Neural cell (in vitro differentiated cells): ENCODE data around the gene PON3.

Experiments used
- EP300 ChIP-seq: fragments of 450-650 bp; conservative IDR thresholded peaks from 2 replicates; pipeline ENCODE4 v1.6.1; 2014; ENCODE audit warnings: antibody characterized with exemption, mild to moderate bottlenecking, moderate library complexity; ENCODE audit not compliant: poor library complexity, severe bottlenecking
- MXI1 ChIP-seq: fragments of 450-650 bp; conservative IDR thresholded peaks from 2 replicates; pipeline ENCODE4 v1.6.1; 2014; ENCODE audit warnings: antibody characterized with exemption, mild to moderate bottlenecking; ENCODE audit not compliant: poor library complexity, severe bottlenecking
- POLR2AphosphoS5 ChIP-seq: IDR thresholded peaks from 2 replicates; pipeline ENCODE4 v1.6.1; 2012
- SMC3 ChIP-seq: fragments of 450-650 bp; conservative IDR thresholded peaks from 2 replicates; pipeline ENCODE4 v1.6.1; 2014; ENCODE audit warnings: antibody characterized with exemption, mild to moderate bottlenecking, moderate library complexity; ENCODE audit not compliant: poor library complexity
- TAF1 ChIP-seq: IDR thresholded peaks from 2 replicates; pipeline ENCODE4 v1.6.1; 2012; ENCODE audit warnings: low read depth
- TF ChIP-seq, protein P1 (sequence below): fragments of 450-650 bp; IDR thresholded peaks from 2 replicates; pipeline ENCODE4 v1.5.1; 2014; ENCODE audit warnings: antibody characterized with exemption, mild to moderate bottlenecking, moderate library complexity; ENCODE audit not compliant: poor library complexity, severe bottlenecking

DNA sequence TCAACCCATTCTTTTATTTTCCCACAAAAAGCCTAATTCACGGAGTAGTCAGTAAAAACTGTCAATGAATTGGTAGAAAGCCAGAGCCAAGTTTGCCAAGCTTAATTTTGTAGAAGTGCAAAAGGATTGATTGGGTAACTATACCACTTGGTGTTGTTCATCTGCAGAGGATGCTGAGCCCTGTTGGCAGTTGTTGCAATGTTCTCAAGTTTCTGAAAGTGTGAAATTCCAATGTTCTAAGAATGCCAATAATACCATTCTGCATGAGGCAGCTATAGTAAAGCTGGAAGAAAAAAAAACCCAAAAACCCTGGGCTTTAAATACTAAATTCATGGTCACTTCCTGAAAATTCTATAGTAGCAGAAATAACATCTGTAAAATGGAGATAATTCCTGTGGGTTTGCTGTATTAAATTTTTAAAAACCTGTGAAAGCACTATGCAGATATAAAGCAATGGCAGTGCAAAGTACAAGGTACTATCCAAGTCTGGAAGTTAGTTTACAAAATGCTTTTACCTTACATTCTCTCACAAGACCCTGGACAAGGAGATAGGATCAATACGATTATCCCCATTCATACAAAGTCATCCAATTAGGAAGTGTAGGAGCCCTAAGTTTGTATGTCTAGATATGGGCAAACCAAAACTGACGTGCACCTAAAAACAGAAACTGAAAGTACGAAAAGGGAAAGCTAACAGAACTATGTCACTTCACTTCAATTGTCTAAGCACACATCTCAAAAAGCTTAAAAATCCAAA lies 65.8 kb downstream of the PON3 start:
- no peak for TF ChIP-seq SMC3
- TF ChIP-seq, protein P1, sequence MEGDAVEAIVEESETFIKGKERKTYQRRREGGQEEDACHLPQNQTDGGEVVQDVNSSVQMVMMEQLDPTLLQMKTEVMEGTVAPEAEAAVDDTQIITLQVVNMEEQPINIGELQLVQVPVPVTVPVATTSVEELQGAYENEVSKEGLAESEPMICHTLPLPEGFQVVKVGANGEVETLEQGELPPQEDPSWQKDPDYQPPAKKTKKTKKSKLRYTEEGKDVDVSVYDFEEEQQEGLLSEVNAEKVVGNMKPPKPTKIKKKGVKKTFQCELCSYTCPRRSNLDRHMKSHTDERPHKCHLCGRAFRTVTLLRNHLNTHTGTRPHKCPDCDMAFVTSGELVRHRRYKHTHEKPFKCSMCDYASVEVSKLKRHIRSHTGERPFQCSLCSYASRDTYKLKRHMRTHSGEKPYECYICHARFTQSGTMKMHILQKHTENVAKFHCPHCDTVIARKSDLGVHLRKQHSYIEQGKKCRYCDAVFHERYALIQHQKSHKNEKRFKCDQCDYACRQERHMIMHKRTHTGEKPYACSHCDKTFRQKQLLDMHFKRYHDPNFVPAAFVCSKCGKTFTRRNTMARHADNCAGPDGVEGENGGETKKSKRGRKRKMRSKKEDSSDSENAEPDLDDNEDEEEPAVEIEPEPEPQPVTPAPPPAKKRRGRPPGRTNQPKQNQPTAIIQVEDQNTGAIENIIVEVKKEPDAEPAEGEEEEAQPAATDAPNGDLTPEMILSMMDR = no peak
- no peak for TF ChIP-seq MXI1
- no peak for TF ChIP-seq POLR2AphosphoS5
- TF ChIP-seq TAF1 = no peak
- TF ChIP-seq EP300 = no peak
